Activated B cell treated with CpG ODN at 0.5 μM for 24 hours (primary cell): ENCODE measurements around the gene OLFML3. TPM values are rescaled to one million over a fixed set of nuclear protein-coding genes. Genes with fewer than 3 reads are reported as not detected.

Experiments used
- ATAC-seq: fragments of 200-7000 bp; cut with Tn5 transposase; one replicate; pipeline ENCODE4 v1.10.0; 2021; ENCODE audit warnings: low read depth, mild to moderate bottlenecking, moderate library complexity
- CTCF ChIA-PET: fragments of 350-600 bp; sonication (Branson Sonifier 250); formaldehyde crosslinking; loops from one replicate; lab custom pipeline; 2021; ENCODE audit warnings: antibody characterized with exemption; lab: Charles Lee
- POLR2A ChIA-PET: fragments of 350-600 bp; sonication (Branson Sonifier 250); formaldehyde crosslinking; loops from one replicate; lab custom pipeline; 2021; ENCODE audit warnings: antibody characterized with exemption; lab: Charles Lee
- DNase-seq: peaks from one replicate; pipeline ENCODE4 v3.0.0; 2022
- H3K27ac Mint-ChIP-seq: one replicate; pipeline ENCODE4 v1.8.0; 2020; ENCODE audit warnings: mixed read lengths
- H3K27me3 Mint-ChIP-seq: one replicate; pipeline ENCODE4 v1.8.0; 2021; ENCODE audit warnings: mixed read lengths
- H3K36me3 Mint-ChIP-seq: one replicate; pipeline ENCODE4 v1.8.0; 2021; ENCODE audit warnings: low read depth, mixed read lengths
- H3K4me1 Mint-ChIP-seq: one replicate; pipeline ENCODE4 v1.8.0; 2021; ENCODE audit warnings: mixed read lengths
- H3K4me3 Mint-ChIP-seq: one replicate; pipeline ENCODE4 v1.8.0; 2020; ENCODE audit warnings: mild to moderate bottlenecking, mixed read lengths
- H3K9me3 Mint-ChIP-seq: one replicate; pipeline ENCODE4 v1.8.0; 2020; ENCODE audit warnings: mixed read lengths
- intact Hi-C: fragments of 100-400 bp; cut with micrococcal nuclease; formaldehyde crosslinking; loops from one replicate; pipeline ENCODE4 v1.15.1; 2024
- total RNA-seq: library from RNA; stranded (reverse); gene quantifications from 2 replicates; pipeline ENCODE4 v1.2.3, GENCODE V29; 2022
- TF ChIP-seq, protein P1 (sequence below): fragments of 200-600 bp; IDR thresholded peaks from one replicate; pipeline ENCODE4 v1.8.0; 2022; ENCODE audit warnings: antibody characterized with exemption, mild to moderate bottlenecking

The OLFML3 gene
- total RNA-seq, 1 donor from 2014 or later: 0.29 TPM

DNA sequence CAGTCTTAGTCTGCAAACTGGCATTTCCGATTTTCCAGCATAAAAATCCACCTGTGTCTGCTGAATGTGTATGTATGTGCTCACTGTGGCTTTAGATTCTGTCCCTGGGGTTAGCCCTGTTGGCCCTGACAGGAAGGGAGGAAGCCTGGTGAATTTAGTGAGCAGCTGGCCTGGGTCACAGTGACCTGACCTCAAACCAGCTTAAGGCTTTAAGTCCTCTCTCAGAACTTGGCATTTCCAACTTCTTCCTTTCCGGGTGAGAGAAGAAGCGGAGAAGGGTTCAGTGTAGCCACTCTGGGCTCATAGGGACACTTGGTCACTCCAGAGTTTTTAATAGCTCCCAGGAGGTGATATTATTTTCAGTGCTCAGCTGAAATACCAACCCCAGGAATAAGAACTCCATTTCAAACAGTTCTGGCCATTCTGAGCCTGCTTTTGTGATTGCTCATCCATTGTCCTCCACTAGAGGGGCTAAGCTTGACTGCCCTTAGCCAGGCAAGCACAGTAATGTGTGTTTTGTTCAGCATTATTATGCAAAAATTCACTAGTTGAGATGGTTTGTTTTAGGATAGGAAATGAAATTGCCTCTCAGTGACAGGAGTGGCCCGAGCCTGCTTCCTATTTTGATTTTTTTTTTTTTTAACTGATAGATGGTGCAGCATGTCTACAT, 2.5 kb upstream of the OLFML3 start:
- intact Hi-C loops: no loop called here
- H3K27me3 Mint-ChIP-seq: no peaks in the 10 kb centered on the region
- no peak for DNase-seq
- H3K27ac Mint-ChIP-seq: no peak overlapping the region
- ChIA-PET CTCF (interaction anchor here (1.3 kb wide), 1 partner anchor 306 kb away, joined by 3 read pairs; no protein-coding TSS in a partner anchor), POLR2A (interaction anchor here (0.5 kb wide), 1 partner anchor 90 kb away, joined by 5 read pairs; no protein-coding TSS in a partner anchor)
- no peaks in the 10 kb centered on the region for H3K9me3 Mint-ChIP-seq
- no peak overlapping the region for H3K4me3 Mint-ChIP-seq
- peaks cover 42% of the 10 kb centered on the region for H3K36me3 Mint-ChIP-seq
- ATAC-seq: no peak
- TF ChIP-seq, protein P1, sequence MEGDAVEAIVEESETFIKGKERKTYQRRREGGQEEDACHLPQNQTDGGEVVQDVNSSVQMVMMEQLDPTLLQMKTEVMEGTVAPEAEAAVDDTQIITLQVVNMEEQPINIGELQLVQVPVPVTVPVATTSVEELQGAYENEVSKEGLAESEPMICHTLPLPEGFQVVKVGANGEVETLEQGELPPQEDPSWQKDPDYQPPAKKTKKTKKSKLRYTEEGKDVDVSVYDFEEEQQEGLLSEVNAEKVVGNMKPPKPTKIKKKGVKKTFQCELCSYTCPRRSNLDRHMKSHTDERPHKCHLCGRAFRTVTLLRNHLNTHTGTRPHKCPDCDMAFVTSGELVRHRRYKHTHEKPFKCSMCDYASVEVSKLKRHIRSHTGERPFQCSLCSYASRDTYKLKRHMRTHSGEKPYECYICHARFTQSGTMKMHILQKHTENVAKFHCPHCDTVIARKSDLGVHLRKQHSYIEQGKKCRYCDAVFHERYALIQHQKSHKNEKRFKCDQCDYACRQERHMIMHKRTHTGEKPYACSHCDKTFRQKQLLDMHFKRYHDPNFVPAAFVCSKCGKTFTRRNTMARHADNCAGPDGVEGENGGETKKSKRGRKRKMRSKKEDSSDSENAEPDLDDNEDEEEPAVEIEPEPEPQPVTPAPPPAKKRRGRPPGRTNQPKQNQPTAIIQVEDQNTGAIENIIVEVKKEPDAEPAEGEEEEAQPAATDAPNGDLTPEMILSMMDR: no peak
- peaks cover 10% of the 10 kb centered on the region for H3K4me1 Mint-ChIP-seq

DNA sequence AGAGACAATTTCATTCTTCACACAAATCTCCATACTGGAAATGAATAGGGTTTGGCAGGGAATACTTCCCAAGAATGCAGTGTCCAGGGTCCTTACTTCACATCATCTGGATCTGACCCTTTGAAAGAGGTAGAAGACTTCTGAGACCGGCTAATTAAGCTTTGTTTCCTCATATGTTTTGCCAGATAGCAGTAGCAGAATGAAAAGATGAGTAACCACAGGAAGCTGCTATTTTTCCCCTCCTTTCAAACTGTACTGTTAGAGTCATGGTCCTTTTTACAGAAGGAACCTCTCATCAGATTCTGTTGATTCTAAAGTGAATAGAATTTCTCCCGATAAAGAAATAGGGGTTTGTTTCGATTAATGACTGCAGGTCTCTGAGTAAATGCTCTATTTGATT, 1.4 kb upstream of the OLFML3 start:
- ChIA-PET CTCF (interaction anchor here (0.7 to 1.3 kb wide), 2 partner anchors 305 to 450 kb away, joined by 3 read pairs; no protein-coding TSS in a partner anchor), POLR2A (no interaction called here)
- ATAC-seq (no peak), DNase-seq (no peak)
- Mint-ChIP-seq H3K36me3 (peaks cover 31% of the 10 kb centered on the region), H3K4me3 (no peak overlapping the region), H3K9me3 (no peaks in the 10 kb centered on the region), H3K27ac (no peak overlapping the region), H3K4me1 (peaks cover 14% of the 10 kb centered on the region), H3K27me3 (no peaks in the 10 kb centered on the region)
- TF ChIP-seq, protein P1: no peak
- intact Hi-C loops: loop anchor here (1.0 kb wide), 4 partner anchors 143 to 1074 kb away; no protein-coding TSS in a partner anchor

GRCh38 chr1:113980110-113980509, 836 bp downstream of the OLFML3 start:
- Mint-ChIP-seq H3K4me1 (peaks cover 14% of the 10 kb centered on the region), H3K36me3 (peaks cover 10% of the 10 kb centered on the region), H3K27me3 (no peaks in the 10 kb centered on the region), H3K27ac (no peak overlapping the region), H3K9me3 (no peaks in the 10 kb centered on the region), H3K4me3 (no peak overlapping the region)
- POLR2A ChIA-PET: no interaction called here
- intact Hi-C loops: no loop called here
- TF ChIP-seq, protein P1: no peak
- ATAC-seq: no peak
- no peak for DNase-seq
- CTCF ChIA-PET: interaction anchor here (2.2 kb wide), 1 partner anchor 303 kb away, joined by 15 read pairs; no protein-coding TSS in a partner anchor

DNA sequence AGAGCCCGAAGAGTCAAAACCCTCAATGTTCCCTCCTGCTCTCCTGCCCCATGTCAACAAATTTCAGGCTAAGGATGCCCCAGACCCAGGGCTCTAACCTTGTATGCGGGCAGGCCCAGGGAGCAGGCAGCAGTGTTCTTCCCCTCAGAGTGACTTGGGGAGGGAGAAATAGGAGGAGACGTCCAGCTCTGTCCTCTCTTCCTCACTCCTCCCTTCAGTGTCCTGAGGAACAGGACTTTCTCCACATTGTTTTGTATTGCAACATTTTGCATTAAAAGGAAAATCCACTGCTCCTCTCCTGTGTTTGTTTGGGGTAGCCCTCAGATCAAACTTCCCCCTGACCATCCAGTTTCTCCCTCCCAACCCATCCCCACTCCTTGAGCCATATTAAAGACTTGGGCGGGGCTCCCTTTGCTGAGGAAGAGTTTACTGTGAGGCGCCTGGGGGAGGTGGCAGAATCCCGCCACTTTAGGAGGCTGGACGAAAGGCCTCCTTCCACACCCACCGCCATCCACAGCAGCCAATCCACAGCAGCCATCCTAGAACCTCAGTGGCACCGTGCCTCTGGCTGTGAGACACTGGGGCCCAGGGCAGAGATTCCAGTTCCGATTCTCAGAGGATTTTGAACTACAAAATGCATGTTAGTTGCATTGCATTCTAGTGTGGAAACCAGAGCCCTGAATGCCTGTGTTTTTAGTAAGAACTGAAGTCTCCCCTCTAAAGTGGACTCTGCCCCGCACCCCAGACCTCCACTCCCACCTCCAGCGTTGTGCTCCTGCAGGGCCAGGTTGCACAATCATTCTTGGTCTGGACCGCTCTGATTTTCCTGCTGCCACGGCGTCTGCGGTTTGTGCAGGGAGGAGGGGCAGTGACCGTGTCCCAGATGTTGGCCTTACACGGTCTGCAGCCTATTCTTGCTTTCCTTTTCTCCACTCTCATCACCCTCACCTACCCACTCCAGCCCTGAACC, 3.0 kb downstream of the OLFML3 start:
- peaks cover 8% of the 10 kb centered on the region for H3K4me1 Mint-ChIP-seq
- no peak overlapping the region for H3K4me3 Mint-ChIP-seq
- H3K36me3 Mint-ChIP-seq: no peaks in the 10 kb centered on the region
- ChIA-PET CTCF (no interaction called here), POLR2A (no interaction called here)
- H3K27ac Mint-ChIP-seq: no peak overlapping the region
- DNase-seq (no peak), ATAC-seq (no peak)
- H3K27me3 Mint-ChIP-seq: no peaks in the 10 kb centered on the region
- intact Hi-C loops: no loop called here
- no peaks in the 10 kb centered on the region for H3K9me3 Mint-ChIP-seq
- TF ChIP-seq, protein P1: no peak

GRCh38 chr1:113982949-113983348, 3.7 kb downstream of the OLFML3 start:
- TF ChIP-seq, protein P1: no peak
- ATAC-seq (no peak), DNase-seq (no peak)
- intact Hi-C loops: no loop called here
- H3K9me3 Mint-ChIP-seq: no peaks in the 10 kb centered on the region
- H3K4me3 Mint-ChIP-seq: no peak overlapping the region
- H3K27me3 Mint-ChIP-seq: no peaks in the 10 kb centered on the region
- CTCF ChIA-PET: no interaction called here
- H3K27ac Mint-ChIP-seq: no peak overlapping the region
- POLR2A ChIA-PET: no interaction called here
- H3K36me3 Mint-ChIP-seq: no peaks in the 10 kb centered on the region
- H3K4me1 Mint-ChIP-seq: peaks cover 8% of the 10 kb centered on the region
